GM19239 (cell line): Measurements from ENCODE around the gene NES.
"Not testable (repeated sequence)": the region's sequence is repeated elsewhere in the genome, so short reads cannot be mapped to it uniquely, and the experiment has no call there.

Experiments
- DNase-seq: peaks from one replicate; pipeline ENCODE4 v3.0.0; 2011; ENCODE audit warnings: low spot score; ENCODE audit not compliant: insufficient read length
- FAIRE-seq: peaks from 2 replicates; lab custom pipeline; 2011; peaks lifted over from hg19 to GRCh38; lab: Jason Lieb, UNC

Gene NES

DNA sequence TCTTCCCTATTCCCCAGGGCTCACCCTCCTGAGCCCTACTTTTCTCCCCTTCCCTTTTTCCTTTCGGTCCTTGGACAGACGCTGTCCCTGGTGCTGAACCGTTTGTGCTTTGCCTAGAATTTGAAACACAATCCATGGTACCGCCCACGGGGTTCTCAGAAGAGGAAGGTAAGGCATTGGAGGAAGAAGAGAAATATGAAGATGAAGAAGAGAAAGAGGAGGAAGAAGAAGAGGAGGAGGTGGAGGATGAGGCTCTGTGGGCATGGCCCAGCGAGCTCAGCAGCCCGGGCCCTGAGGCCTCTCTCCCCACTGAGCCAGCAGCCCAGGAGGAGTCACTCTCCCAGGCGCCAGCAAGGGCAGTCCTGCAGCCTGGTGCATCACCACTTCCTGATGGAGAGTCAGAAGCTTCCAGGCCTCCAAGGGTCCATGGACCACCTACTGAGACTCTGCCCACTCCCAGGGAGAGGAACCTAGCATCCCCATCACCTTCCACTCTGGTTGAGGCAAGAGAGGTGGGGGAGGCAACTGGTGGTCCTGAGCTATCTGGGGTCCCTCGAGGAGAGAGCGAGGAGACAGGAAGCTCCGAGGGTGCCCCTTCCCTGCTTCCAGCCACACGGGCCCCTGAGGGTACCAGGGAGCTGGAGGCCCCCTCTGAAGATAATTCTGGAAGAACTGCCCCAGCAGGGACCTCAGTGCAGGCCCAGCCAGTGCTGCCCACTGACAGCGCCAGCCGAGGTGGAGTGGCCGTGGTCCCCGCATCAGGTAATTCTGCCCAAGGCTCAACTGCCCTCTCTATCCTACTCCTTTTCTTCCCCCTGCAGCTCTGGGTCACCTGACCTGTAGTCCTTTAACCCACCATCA is 24.8 kb downstream of the NES start:
- FAIRE-seq (no peak), DNase-seq (no peak)

DNA sequence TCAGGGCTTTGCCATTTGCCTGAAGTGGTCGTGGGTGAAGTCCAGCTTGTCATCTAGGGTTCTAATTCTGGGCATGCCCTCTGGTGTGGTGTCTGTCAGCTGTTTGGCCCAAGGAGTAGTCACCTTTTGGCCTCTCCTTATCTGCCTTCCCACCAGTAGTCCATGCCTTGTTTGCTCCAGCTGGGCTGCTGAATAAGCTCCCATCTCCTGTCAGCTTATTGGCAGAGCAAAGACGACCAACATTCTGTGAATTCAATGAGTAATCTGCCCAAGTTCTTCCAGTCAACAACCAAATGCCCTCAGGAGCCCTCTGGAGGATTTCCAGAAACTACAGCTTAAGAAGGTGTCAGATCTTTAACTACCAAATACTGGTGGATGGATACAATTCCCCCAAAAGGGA is 28.3 kb downstream of the NES start:
- DNase-seq: no peak
- FAIRE-seq: no peak

DNA sequence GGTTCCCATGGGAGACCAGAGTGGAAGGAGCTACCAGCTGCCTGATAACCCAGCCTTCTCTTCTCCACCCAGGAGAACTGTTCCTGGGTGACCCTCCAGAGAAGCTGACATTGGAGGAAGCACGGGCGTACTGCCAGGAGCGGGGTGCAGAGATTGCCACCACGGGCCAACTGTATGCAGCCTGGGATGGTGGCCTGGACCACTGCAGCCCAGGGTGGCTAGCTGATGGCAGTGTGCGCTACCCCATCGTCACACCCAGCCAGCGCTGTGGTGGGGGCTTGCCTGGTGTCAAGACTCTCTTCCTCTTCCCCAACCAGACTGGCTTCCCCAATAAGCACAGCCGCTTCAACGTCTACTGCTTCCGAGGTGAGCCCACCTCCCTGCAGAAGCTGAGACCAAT is 28.7 kb downstream of the NES start:
- DNase-seq (no peak), FAIRE-seq (no peak)

DNA sequence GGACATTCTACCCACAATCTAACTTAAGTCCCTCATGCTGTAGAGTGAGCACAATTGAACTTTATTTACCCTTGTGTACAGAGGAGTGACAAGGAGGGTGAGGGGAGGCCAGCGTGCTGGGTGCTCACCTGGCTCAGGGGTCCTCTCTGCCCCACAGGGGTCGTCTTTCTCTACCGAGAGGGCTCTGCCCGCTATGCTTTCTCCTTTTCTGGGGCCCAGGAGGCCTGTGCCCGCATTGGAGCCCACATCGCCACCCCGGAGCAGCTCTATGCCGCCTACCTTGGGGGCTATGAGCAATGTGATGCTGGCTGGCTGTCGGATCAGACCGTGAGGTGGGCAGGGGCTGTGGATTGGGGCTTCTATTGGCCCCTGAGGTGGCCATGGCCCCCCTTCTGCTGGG is 29.9 kb downstream of the NES start:
- no peak for FAIRE-seq
- no peak for DNase-seq

DNA sequence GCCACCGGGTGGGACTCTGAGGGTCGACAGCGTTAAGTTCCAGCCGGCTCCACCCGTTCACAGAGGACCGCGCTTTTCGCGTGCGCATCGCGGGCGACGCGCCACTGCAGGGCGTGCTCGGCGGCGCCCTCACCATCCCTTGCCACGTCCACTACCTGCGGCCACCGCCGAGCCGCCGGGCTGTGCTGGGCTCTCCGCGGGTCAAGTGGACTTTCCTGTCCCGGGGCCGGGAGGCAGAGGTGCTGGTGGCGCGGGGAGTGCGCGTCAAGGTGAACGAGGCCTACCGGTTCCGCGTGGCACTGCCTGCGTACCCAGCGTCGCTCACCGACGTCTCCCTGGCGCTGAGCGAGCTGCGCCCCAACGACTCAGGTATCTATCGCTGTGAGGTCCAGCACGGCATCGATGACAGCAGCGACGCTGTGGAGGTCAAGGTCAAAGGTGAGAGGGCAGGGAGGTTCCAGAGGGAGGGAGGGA is 30.4 kb downstream of the NES start:
- DNase-seq (no peak), FAIRE-seq (no peak)

DNA sequence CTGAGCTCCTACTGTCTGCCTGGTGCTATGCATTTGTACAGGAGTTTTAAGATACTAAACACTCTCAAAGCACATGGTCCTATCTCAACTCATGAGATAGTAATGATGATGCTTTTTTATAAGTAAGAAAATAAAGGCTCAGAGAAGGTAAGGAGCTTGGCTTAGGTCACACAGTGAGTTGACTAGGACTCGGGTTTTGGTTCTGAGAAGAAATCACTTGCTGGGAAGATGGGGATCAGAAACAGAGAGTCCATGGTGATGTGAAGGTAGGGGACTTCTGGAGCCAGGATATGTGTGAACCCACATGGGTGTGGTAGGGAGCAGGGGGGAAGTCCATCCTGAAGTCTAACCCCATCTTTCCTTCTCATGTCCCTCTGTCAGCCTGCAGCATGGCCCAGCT is 31.5 kb downstream of the NES start:
- FAIRE-seq: no peak
- DNase-seq: no peak

DNA sequence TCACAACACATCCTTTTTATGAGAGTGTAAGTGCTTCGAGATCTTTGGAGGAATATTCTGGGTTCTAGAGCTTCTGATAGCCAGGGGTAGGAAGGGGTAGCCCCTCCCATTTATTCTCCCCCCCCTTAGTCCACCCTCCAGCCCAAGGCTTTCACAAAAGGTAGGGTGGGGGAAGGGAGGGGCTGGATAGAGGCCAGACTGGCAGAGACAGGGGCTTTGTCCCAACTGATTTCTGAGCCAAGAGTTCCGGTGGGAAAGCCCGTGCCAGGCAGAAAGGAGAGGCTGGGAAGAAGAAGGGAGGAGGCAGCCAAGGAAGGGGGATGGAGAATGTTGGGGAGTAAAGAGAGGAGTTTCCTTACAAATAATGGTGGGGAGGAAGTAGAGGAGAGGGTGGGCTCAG is 32.2 kb downstream of the NES start:
- no peak for FAIRE-seq
- no peak for DNase-seq

DNA sequence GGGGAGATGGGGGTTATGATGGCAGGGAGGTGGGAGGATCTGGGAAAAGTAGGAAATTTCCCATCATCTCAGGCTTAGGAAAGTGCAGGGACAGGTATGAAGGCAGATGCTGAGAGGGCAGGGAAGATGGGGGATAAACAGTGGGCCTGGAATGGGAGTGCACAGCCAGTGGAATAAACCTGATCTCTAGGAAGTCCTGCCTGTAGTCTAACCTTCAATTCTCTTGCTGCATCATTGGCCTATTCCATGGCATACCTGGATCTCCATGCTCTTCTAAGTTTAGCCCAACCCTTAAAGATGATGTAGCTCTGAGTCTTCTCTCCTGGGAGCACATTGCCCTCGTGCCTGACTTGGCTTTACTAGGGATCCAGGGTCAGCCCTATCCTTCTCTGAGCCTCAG is 32.6 kb downstream of the NES start:
- DNase-seq (no peak), FAIRE-seq (no peak)

DNA sequence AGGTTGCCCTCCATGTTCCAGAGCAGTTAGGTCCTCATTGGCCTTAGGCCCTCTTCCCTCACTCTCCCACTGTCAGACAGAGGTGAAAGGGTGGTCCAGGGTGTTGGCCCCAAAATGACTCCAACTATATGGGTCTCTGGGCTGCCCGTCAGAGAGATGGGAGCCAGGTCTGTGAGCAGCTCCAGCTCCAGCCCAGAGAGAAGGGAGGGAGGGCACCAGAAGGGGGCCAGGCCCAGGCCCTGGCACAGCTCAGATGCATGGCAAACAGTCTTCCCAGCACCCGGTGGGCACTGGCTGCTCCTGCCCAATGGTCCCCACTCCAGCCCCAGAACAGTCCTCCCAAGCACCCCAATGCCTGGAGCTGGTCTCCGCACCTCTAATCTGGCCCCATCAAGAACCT is 33.1 kb downstream of the NES start:
- DNase-seq: no peak
- no peak for FAIRE-seq

DNA sequence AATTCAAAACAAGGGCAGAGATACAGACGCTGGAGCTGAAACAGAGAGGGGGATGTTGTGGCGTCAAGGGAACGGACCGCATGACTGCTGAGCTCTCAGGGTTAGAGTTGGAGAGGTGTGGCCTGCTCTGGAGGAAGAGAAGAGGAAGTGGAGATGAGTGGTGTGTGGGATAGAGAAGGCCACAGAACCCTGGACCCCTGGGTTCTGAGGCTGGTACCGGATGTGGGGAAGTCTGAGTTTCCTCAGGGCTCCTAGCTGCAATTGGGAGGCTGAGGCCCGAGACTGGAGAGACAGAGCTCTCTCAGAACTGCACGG is 33.5 kb downstream of the NES start:
- FAIRE-seq: peak; percentile 53
- DNase-seq: no peak

DNA sequence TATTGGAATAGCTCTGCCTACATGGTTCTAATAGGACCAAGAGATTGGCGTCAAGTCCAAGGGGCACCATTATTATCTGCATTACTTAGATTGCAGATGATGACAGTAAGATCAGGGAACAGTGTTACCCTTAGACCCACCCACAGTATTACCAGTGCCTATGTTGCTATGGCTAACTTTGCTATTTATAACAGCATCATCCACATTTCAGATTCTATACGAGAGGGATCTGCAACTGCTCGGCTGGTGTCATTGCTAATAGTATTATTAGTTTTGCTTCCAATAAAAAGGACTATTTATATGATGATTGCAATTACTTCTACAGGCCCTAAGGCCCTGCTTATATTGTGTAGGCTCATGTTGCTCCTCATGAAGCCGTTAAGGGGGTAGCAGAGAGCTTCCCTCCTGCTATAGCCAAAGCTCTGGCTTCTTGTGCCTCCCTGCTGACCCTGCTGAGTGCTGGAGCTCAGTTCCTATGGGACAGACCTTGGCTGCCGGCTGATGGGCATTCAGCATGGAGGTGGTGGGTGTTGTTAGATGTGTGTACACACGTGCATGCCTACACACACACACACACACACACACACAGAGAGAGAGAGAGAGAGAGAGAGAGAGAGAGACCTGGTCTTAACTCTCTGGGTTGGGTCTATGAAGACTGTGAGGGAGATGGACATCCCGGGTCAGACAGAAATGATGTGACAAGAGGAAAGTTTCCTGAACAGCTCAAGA is 34.0 kb downstream of the NES start:
- FAIRE-seq (no peak), DNase-seq (no peak)

DNA sequence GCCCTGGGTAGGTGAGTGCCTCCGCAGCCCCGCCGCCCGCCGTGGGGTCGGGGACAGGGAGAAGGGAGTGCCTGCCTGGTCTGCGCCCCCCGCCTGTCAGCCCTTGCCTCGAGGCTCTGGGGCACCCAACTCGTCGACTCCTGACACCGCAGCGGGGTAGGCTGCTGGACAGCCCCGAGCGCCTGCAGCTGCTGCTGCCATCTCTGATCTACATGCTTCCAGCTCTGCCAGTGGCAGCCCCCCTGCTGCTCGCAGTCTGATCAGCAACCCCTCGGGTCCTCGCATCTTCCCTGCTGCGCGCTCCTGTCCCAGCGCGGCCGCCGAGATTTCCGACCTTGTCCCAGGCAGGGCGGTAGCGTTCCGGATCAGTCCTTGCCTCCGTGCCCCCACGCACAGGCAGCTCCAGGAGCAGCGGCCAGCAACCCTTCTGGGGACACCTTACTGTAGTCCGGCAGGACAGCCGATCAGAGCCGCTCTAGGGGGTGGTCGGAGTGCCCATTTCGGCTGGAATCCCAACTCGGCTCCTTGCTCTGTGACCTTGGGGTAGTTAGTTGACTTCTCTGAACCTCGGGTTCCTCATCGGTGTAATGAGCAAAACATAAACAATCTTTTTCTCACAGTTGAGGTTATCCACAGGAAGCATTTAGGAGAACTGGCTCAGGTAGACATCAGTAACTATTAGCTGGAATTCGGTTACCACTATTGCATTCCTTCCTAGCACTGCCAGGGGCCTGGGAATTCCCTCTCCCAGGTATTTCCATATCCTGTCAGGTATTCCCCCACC is 34.8 kb downstream of the NES start:
- DNase-seq: no peak

DNA sequence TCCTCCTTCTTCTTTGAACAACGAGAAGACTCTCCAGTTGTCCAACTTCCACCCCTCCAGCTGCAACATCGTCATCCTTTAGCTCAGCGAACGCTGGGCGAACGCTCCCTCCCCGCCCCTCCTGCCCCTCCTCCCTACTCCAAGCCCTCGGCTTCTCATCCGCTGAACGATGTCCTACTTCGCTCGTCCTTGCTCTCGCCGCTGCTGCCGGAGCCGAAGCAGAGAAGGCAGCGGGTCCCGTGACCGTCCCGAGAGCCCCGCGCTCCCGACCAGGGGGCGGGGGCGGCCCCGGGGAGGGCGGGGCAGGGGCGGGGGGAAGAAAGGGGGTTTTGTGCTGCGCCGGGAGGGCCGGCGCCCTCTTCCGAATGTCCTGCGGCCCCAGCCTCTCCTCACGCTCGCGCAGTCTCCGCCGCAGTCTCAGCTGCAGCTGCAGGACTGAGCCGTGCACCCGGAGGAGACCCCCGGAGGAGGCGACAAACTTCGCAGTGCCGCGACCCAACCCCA is 35.4 kb downstream of the NES start, which contains the start of gene BCAN:
Gene BCAN (plus strand): TSS at position 357 of the 504 bp plus-strand sequence. CDS start 3,938 bp downstream, outside the sequence.
- DNase-seq: no peak
- no peak for FAIRE-seq

More for the DNA sequence above, 34.8 kb downstream of the NES start:
- FAIRE-seq: no peak

DNA sequence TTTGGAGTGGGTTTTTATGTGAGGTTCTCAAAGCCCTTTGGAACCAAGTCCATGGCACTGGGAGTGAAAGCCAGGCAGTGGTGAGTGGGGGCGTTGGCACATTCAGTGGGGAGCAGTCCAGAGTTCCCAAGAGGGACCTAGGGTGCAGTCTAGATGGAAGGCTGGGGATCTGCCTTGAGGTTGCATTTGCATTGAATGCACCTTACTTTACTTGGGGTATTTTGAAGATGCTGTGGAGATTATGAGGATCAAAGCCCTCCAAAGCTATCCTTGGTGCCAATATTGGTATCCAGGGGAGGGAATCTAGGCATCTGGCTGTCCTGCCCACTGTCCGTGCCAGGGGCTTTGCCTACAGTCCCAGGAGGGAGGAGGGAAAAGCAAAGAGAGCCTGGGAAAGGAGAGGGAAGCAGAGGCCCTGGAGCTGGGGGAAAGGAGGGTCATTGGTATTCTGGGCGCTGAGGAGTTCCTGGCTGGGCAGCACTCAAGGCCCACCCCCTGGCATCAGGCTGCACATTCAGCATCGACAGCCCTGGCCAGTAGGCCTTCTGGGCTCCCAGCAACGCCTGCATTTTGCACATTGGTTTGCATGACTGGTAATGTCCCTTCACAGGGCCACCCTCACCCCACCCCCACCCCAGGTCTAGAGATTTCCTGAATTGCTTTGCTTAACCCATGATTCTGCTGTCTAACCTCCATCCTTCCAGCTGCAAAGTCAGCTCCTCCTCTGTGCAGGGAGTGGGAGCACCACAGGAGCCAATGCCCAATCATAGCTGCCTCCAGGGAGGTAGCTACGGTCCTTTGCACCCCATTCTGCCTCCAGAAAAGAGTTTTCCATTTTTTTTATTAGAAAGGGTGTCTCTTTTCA is 36.1 kb downstream of the NES start:
- no peak for DNase-seq
- FAIRE-seq: no peak

DNA sequence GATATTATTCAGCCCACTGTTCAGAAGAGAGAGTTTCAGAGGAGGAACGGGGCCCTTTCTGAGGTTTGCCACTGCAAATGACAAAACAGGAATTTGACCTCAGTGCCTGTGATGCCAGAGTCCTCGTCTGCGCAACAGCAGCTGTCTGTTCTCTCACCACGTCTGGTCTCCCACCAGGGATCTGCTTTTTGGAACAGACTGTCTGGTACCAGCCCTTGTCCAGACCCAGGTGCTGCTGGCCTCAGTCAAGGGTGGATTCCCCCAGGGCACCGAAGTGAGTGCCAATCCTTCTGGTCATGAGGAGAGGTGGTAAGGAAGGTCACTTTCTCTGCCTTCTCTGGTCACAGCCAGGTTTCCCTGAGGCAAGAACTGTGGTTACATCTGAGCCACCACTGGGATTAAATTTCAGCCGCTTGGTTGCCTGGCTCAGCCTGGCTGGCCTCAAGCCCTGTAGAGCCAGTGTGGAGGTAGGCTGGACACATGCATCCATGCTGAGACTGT is 37.6 kb downstream of the NES start:
- DNase-seq (no peak), FAIRE-seq (no peak)

DNA sequence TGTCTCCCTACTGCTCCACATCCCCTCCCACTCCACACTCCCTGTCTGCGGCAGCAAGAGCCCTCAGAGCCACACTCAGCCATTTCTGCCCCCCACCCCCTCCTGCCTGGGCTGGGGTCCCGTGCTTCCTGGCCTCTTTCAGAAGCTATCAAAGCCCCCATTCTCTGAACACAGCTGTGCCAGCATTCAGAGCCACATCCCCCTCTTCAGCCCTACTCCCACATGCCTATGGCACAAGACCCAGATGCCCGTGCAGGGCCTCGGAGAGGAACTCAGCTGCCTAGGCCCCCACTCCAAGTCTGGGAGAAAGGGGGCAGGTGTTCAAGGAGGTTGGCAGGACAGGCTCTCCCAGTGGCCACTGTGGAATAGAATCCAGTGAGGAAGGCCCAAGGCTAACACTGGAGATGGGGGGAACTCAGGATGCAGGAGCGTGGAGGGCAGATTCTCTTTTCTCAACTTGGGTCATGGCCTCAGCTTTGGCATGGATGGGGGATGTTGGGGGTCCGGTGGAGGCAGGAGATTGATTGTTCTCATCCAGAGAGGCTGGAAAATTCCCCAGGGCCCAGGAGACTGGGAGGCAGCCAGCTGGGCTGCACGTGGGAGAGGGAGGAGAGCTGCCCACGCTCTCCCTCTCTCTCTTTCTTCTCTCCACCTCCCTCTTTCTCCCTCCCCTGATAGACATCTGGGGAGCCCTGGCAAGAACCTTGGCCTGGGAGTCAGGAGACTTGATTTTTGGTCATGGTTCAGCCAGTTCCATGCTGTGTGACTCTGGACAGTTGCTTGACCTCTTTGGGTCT is 38.8 kb downstream of the NES start:
- DNase-seq (no peak), FAIRE-seq (no peak)

DNA sequence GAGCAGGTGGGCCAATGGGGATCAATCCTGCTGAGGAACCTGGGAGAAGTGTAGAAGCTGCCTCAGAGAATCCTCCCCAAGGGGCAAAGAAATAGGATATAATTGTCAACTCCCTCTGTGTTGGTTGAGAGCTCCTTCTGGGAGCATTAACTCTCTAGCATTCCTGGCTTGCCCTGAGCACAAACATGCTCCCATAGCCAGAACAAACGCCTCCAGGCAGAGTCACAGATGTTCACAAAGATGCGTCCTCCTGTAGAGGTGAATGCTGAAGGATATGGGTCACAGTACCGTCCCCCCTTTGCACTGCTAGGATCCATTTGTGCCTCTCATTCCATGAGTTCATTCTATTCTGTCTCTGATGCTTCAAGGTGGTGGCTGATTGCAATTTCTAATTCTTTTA is 44.9 kb downstream of the NES start:
- FAIRE-seq (no peak), DNase-seq (no peak)

DNA sequence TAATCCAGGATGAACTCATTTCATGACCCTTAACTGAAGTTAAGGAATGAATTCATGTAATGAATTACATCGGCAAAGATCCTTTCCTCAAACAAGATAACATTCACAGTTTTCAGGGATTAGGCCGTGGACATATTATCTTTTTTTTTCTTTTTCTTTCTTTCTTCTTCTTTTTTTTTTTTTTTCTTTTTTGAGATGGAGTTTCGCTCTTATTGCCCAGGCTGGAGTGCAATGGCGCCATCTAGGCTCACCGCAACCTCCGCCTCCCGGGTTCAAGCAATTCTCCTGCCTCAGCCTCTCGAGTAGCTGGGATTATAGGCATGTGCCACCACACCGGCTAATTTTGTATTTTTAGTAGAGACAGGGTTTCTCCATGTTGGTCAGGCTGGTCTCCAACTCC is 46.1 kb downstream of the NES start:
- not testable (repeated sequence) for FAIRE-seq

More for the DNA sequence above, 46.1 kb downstream of the NES start:
- DNase-seq: not testable (repeated sequence)
